Gastroesophageal sphincter (tissue), 4 donors: ENCODE data around the gene FARSA. TPM values are rescaled to one million over a fixed set of nuclear protein-coding genes. Genes with fewer than 3 reads are reported as not detected.
"Not testable (repeated sequence)": the region's sequence is repeated elsewhere in the genome, so short reads cannot be mapped to it uniquely, and the experiment has no call there.

Experiments used
- ATAC-seq: fragments of 150-250 bp; one replicate; pipeline ENCODE4 v1.9.1; 2016; ENCODE audit warnings: mild to moderate bottlenecking, moderate library complexity
- H3K27ac ChIP-seq, 4 donors: fragments of 200-600 bp; sonication (generic) in 3 of 4; 1 replicate in 3 of 4; 2 replicates in 1 of 4; pipeline ENCODE4 v1.5.1; 2016 to 2019
- H3K27me3 ChIP-seq: fragments of 200-600 bp; sonication (generic); one replicate; pipeline ENCODE4 v1.5.1; 2019
- H3K36me3 ChIP-seq, 2 donors: fragments of 200-600 bp; sonication (generic); one replicate each; pipeline ENCODE4 v1.5.1; 2019; ENCODE audit warnings: control low read depth in 1 of 2
- H3K4me1 ChIP-seq, 3 donors: fragments of 200-600 bp; sonication (generic); 1 replicate in 2 of 3; 2 replicates in 1 of 3; pipeline ENCODE4 v1.5.1; 2016 to 2019; ENCODE audit warnings: control low read depth in 2 of 3
- H3K4me3 ChIP-seq, 2 donors: fragments of 200-600 bp; sonication (generic); one replicate each; pipeline ENCODE4 v1.5.1; 2019; ENCODE audit warnings: mild to moderate bottlenecking in 1 of 2, moderate library complexity in 1 of 2
- H3K9me3 ChIP-seq, 3 donors: fragments of 200-600 bp; sonication (generic); one replicate each; pipeline ENCODE4 v1.5.1; 2017 to 2019; ENCODE audit warnings: control low read depth in 2 of 3
- EP300 ChIP-seq: sonication (generic); formaldehyde crosslinking; IDR thresholded peaks from one replicate; pipeline ENCODE4 v1.6.1; 2017; ENCODE audit warnings: antibody characterized with exemption, mild to moderate bottlenecking
- POLR2A ChIP-seq, 2 donors: fragments of 450-650 bp; IDR thresholded peaks; one replicate each; pipeline ENCODE4 v1.6.1; 2017; ENCODE audit warnings: antibody characterized with exemption in 2 of 2, mild to moderate bottlenecking in 2 of 2, moderate library complexity in 1 of 2
- POLR2AphosphoS5 ChIP-seq: sonication (generic); formaldehyde crosslinking; IDR thresholded peaks from one replicate; pipeline ENCODE4 v1.6.1; 2017; ENCODE audit warnings: antibody characterized with exemption
- WGBS, 2 donors: methylation state at CpG; one replicate each; pipeline ENCODE4 v1.1.5; 2018; ENCODE audit warnings: low coverage in 1 of 2; 5-methylcytosine and 5-hydroxymethylcytosine counted together
- total RNA-seq, 4 donors: library from RNA; depleted of rRNA; stranded (reverse); fragments of >200 nt; gene quantifications; one replicate each; pipeline ENCODE4 v1.1.0, GENCODE V29; 2016
- TF ChIP-seq, protein P1 (sequence below), 4 experiments: fragments of 200-600 bp in 2 of 4; fragments of 450-650 bp in 2 of 4; sonication (generic) in 1 of 4; IDR thresholded peaks; one replicate each; pipeline ENCODE4 v1.5.1; 2017 to 2019; ENCODE audit warnings: antibody characterized with exemption in 4 of 4, mild to moderate bottlenecking in 2 of 4, moderate library complexity in 2 of 4

Gene FARSA
- total RNA-seq, 4 donors from 2014 or later: 32.2 to 36.1 (median 33.2) TPM

- H3K36me3 ChIP-seq: peaks cover 0 to 41% of the 10 kb centered on the region in 2 donors
- H3K4me3 ChIP-seq: no peak overlapping the region
- H3K27me3 ChIP-seq: no peaks in the 10 kb centered on the region
- no peak for TF ChIP-seq EP300
- TF ChIP-seq POLR2AphosphoS5: no peak
- no peak for ATAC-seq
- H3K4me1 ChIP-seq: peaks cover 0 to 14% (median 0%) of the 10 kb centered on the region in 3 donors
- no peak overlapping the region for H3K27ac ChIP-seq
- WGBS, 2 donors: 37% methylated on average over 2 of the region's 3 CpGs; no CpG with 5 or more reads in 1 of the 2 donors
- H3K9me3 ChIP-seq: no peaks in the 10 kb centered on the region
These were observed 12.5 kb downstream of the FARSA start for GRCh38 chr19:12921047-12921446.

GRCh38 chr19:12918253-12918652 lies 15.3 kb downstream of the FARSA start:
- H3K9me3 ChIP-seq: no peaks in the 10 kb centered on the region
- H3K4me3 ChIP-seq: no peak overlapping the region
- TF ChIP-seq, protein P1, sequence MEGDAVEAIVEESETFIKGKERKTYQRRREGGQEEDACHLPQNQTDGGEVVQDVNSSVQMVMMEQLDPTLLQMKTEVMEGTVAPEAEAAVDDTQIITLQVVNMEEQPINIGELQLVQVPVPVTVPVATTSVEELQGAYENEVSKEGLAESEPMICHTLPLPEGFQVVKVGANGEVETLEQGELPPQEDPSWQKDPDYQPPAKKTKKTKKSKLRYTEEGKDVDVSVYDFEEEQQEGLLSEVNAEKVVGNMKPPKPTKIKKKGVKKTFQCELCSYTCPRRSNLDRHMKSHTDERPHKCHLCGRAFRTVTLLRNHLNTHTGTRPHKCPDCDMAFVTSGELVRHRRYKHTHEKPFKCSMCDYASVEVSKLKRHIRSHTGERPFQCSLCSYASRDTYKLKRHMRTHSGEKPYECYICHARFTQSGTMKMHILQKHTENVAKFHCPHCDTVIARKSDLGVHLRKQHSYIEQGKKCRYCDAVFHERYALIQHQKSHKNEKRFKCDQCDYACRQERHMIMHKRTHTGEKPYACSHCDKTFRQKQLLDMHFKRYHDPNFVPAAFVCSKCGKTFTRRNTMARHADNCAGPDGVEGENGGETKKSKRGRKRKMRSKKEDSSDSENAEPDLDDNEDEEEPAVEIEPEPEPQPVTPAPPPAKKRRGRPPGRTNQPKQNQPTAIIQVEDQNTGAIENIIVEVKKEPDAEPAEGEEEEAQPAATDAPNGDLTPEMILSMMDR (IDR thresholded peaks at IDR 0.05): no peak
- TF ChIP-seq POLR2AphosphoS5 (no peak), POLR2A (IDR thresholded peaks at IDR 0.05) (no peak), EP300 (no peak)
- H3K4me1 ChIP-seq: peaks cover 0 to 26% (median 0%) of the 10 kb centered on the region in 3 donors
- H3K27ac ChIP-seq: no peak overlapping the region
- peaks cover 0 to 13% of the 10 kb centered on the region in 2 donors for H3K36me3 ChIP-seq
- H3K27me3 ChIP-seq: no peaks in the 10 kb centered on the region
- WGBS, 2 donors: 80 to 97% methylated on average over 2 to 5 of the region's 14 CpGs
- no peak for ATAC-seq

- not testable (repeated sequence) for H3K4me3 ChIP-seq, H3K36me3 ChIP-seq, H3K27me3 ChIP-seq, ATAC-seq, H3K27ac ChIP-seq, H3K9me3 ChIP-seq
- WGBS, 2 donors: 83% methylated on average over 4 of the region's 4 CpGs; no CpG with 5 or more reads in 1 of the 2 donors
- H3K4me1 ChIP-seq: peaks cover 0 to 42% (median 6%) of the 10 kb centered on the region in 3 donors
These were observed 17.7 kb downstream of the FARSA start for GRCh38 chr19:12915860-12916259.

DNA sequence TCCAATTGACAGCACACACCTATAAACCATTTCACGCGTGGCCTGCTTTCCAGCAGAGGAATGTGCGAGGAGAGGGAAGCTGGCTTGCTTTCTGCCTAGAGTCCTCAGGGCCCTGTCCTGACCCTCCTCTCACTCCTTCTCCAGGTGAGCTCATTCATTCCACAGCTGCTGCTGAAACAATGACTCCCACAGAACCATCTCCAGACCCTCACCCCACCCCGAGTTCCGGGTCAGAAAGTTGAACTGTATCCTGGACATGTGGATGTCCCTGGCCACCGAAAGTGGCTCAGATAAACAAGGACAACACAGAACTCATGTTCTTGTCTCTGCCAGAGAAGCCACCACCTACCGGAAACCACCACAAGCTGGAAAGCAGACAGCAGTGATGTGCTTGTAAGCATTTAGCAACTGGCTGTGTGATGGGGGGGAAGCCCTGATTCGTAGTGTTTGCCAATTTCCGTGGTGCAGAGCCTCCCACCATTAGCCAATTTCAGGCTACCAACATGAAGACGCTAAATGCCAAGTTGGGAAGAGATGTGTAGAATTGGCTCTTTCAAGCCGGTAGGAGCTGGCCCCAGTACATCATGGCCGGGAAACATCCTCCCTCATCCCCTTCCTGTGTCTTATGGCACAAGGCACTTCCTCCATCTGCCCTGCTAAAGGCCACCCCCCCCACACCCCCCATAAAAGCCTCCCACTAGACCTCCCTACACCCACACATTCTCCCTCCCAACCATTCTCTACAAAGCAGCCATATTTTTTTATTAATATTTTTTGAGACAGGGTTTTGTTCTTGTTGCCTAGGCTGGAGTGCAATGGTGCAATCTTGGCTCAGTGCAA lies 19.4 kb downstream of the FARSA start:
- ATAC-seq: no peak
- Histone ChIP-seq H3K4me3 (no peak overlapping the region), H3K9me3 (no peaks in the 10 kb centered on the region), H3K27me3 (no peaks in the 10 kb centered on the region), H3K36me3 (no peaks in the 10 kb centered on the region), H3K4me1 (peaks cover 0 to 35% (median 6%) of the 10 kb centered on the region in 3 donors), H3K27ac (peak overlapping the region; percentile 57 to 87 (median 86))
- WGBS, 2 donors: 47 to 49% methylated on average over 7 to 8 of the region's 12 CpGs
- TF ChIP-seq, protein P1 (IDR thresholded peaks at IDR 0.05): no peak
- TF ChIP-seq POLR2A (IDR thresholded peaks at IDR 0.05) (no peak), POLR2AphosphoS5 (no peak), EP300 (no peak)

- Histone ChIP-seq H3K36me3 (no peaks in the 10 kb centered on the region), H3K4me3 (peak overlapping the region in 1 of 2 donors; percentile 33), H3K27me3 (no peaks in the 10 kb centered on the region), H3K9me3 (no peaks in the 10 kb centered on the region), H3K27ac (peak overlapping the region; percentile 57 to 87 (median 86)), H3K4me1 (peaks cover 0 to 29% (median 6%) of the 10 kb centered on the region in 3 donors)
- 13 to 17% methylated on average over 1 to 10 of the region's 22 CpGs for WGBS, 2 donors
- ATAC-seq: peak; percentile 98
- TF ChIP-seq POLR2A (IDR thresholded peaks at IDR 0.05): no peak
- peak; percentile 60 for TF ChIP-seq POLR2AphosphoS5
These were observed 20.4 kb downstream of the FARSA start for GRCh38 chr19:12913011-12913561.

DNA sequence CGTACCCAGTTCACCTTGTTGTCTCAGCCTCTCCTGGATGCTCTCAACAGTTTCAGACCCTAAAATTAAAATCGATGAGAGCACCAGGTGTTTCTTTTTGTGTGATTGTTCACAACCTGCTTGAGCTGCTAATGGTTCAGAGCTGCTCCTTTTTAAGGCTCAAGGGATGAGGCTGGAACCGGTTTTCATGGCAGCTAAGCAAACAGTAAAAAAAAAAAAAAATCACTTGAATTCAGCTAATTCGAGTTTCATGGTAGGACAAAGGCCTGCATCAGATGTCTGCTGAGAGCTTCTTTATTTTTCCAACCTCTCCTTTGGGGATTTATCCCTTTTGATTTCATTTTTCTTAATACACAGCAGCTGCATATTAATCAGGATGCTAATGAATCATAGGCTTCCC lies 20.9 kb downstream of the FARSA start:
- ATAC-seq: no peak
- H3K4me3 ChIP-seq: peak overlapping the region in 1 of 2 donors; percentile 33
- TF ChIP-seq, protein P1 (IDR thresholded peaks at IDR 0.05): no peak
- TF ChIP-seq POLR2A (IDR thresholded peaks at IDR 0.05): no peak
- 0 to 17% methylated on average over 1 to 4 of the region's 4 CpGs for WGBS, 2 donors
- H3K36me3 ChIP-seq: no peaks in the 10 kb centered on the region
- H3K27me3 ChIP-seq: no peaks in the 10 kb centered on the region
- H3K9me3 ChIP-seq: no peaks in the 10 kb centered on the region
- peaks cover 0 to 29% (median 6%) of the 10 kb centered on the region in 3 donors for H3K4me1 ChIP-seq
- peak overlapping the region; percentile 57 to 87 (median 86) for H3K27ac ChIP-seq
